ENCODE data around the gene CHN2.

CHN2 gene

GRCh38 chr7:29248713-29249382 lies 54.3 kb downstream of the CHN2 start:
- H3K4me2 ChIP-seq (ENCODE audit: low read depth, low read length, poor library complexity, severe bottlenecking), result no peak overlapping the region

DNA sequence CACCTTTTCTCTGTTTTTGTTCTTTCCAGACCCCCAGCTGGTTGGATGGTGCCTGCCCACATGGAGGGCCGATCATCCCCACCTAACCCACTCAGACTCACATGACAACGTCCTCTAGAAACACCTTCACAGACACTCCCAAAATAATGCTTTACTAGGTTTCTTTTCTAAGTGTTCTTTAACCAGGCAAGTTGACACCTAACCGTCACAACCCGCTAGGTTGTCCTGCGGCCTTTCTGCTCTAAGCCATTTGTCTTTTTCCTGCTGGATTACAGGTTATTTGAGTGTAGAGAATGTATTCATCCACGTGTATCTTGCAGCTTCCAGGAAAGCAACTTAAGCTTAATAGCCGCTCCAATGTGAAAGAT lies 54.8 kb downstream of the CHN2 start:
- TF ChIP-seq EZH2phosphoT487 (conservative IDR thresholded peaks at IDR 0.05; ENCODE audit: low read length) (no peak), CTCF (IDR thresholded peaks at IDR 0.05; ENCODE audit: insufficient read depth, low read length, poor library complexity, severe bottlenecking) (no peak)
- Histone ChIP-seq H3K27me3 (ENCODE audit: low read length) (no peaks in the 10 kb centered on the region), H3K4me2 (ENCODE audit: low read depth, low read length, poor library complexity, severe bottlenecking) (no peak overlapping the region), H4K20me1 (ENCODE audit: low read depth, low read length) (no peaks in the 10 kb centered on the region), H3K79me2 (ENCODE audit: insufficient read depth, low read length) (no peaks in the 10 kb centered on the region), H3K9me3 (ENCODE audit: insufficient read depth, low read length) (no peaks in the 10 kb centered on the region), H3K36me3 (ENCODE audit: low read length) (no peaks in the 10 kb centered on the region), H3K9ac (ENCODE audit: low read length) (no peak overlapping the region), H3K27ac (ENCODE audit: low read depth, low read length) (no peak overlapping the region), H3F3A (ENCODE audit: insufficient read depth) (no peaks in the 10 kb centered on the region), H3K4me3 (ENCODE audit: insufficient read depth, low read length, poor library complexity, severe bottlenecking) (no peak overlapping the region), H3K9me2 (replicated peaks; ENCODE audit: insufficient read depth, low read length) (no peaks in the 10 kb centered on the region), H2AFZ (ENCODE audit: low read depth, low read length, severe bottlenecking) (no peak overlapping the region)

More at GRCh38 chr7:29248713-29249382, 54.3 kb downstream of the CHN2 start:
- no peaks in the 10 kb centered on the region for H3K9me3 ChIP-seq (ENCODE audit: insufficient read depth, low read length)
- no peaks in the 10 kb centered on the region for H3F3A ChIP-seq (ENCODE audit: insufficient read depth)
- no peaks in the 10 kb centered on the region for H3K27me3 ChIP-seq (ENCODE audit: low read length)
- H3K4me3 ChIP-seq (ENCODE audit: insufficient read depth, low read length, poor library complexity, severe bottlenecking), result no peak overlapping the region
- no peaks in the 10 kb centered on the region for H4K20me1 ChIP-seq (ENCODE audit: low read depth, low read length)
- H3K36me3 ChIP-seq (ENCODE audit: low read length), result no peaks in the 10 kb centered on the region
- H3K9me2 ChIP-seq (replicated peaks; ENCODE audit: insufficient read depth, low read length), result no peaks in the 10 kb centered on the region
- no peak overlapping the region for H2AFZ ChIP-seq (ENCODE audit: low read depth, low read length, severe bottlenecking)
- no peak overlapping the region for H3K9ac ChIP-seq (ENCODE audit: low read length)
- H3K27ac ChIP-seq (ENCODE audit: low read depth, low read length), result no peak overlapping the region
- no peaks in the 10 kb centered on the region for H3K79me2 ChIP-seq (ENCODE audit: insufficient read depth, low read length)
- TF ChIP-seq EZH2phosphoT487 (conservative IDR thresholded peaks at IDR 0.05; ENCODE audit: low read length) (no peak), CTCF (IDR thresholded peaks at IDR 0.05; ENCODE audit: insufficient read depth, low read length, poor library complexity, severe bottlenecking) (no peak)

DNA sequence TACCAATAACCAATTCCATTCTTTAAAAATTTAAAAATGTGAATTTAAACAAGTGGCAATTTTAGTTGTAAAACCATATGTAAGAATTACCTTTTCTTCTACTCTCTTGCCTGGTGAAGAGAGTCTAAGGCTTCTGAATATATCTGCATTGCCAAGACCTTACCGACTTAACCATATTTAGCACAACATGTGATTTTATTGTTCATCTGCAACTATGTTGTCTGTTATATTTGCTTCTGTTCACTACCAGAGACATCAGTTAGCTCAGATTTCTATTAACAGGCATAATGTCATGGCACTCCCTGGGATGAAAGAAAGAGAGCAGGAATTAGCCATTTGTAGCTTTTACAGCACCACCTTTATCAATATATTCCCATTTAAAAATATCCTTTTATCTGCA lies 55.3 kb downstream of the CHN2 start:
- TF ChIP-seq CTCF (IDR thresholded peaks at IDR 0.05; ENCODE audit: insufficient read depth, low read length, poor library complexity, severe bottlenecking) (no peak), EZH2phosphoT487 (conservative IDR thresholded peaks at IDR 0.05; ENCODE audit: low read length) (no peak)
- H3K9me2 ChIP-seq (replicated peaks; ENCODE audit: insufficient read depth, low read length), result no peaks in the 10 kb centered on the region
- H3K79me2 ChIP-seq (ENCODE audit: insufficient read depth, low read length), result no peaks in the 10 kb centered on the region
- H3K4me2 ChIP-seq (ENCODE audit: low read depth, low read length, poor library complexity, severe bottlenecking), result no peak overlapping the region
- H3K27me3 ChIP-seq (ENCODE audit: low read length), result no peaks in the 10 kb centered on the region
- no peak overlapping the region for H3K9ac ChIP-seq (ENCODE audit: low read length)
- H4K20me1 ChIP-seq (ENCODE audit: low read depth, low read length), result no peaks in the 10 kb centered on the region
- H3K36me3 ChIP-seq (ENCODE audit: low read length), result no peaks in the 10 kb centered on the region
- no peak overlapping the region for H2AFZ ChIP-seq (ENCODE audit: low read depth, low read length, severe bottlenecking)
- no peaks in the 10 kb centered on the region for H3F3A ChIP-seq (ENCODE audit: insufficient read depth)
- H3K27ac ChIP-seq (ENCODE audit: low read depth, low read length), result no peak overlapping the region
- H3K9me3 ChIP-seq (ENCODE audit: insufficient read depth, low read length), result no peaks in the 10 kb centered on the region
- H3K4me3 ChIP-seq (ENCODE audit: insufficient read depth, low read length, poor library complexity, severe bottlenecking), result no peak overlapping the region
